Measurements from ENCODE around the gene COG8. TPM values are rescaled to one million over a fixed set of nuclear protein-coding genes. Genes with fewer than 3 reads are reported as not detected.
"Not testable (repeated sequence)": the region's sequence is repeated elsewhere in the genome, so short reads cannot be mapped to it uniquely, and the experiment has no call there.

COG8 gene
- total and polyA plus RNA-seq, 2 of the 8 experiments (the other 6 are each of a cell fraction or from before 2014, with no cell fraction given), result 49.1 to 55.6 TPM

DNA sequence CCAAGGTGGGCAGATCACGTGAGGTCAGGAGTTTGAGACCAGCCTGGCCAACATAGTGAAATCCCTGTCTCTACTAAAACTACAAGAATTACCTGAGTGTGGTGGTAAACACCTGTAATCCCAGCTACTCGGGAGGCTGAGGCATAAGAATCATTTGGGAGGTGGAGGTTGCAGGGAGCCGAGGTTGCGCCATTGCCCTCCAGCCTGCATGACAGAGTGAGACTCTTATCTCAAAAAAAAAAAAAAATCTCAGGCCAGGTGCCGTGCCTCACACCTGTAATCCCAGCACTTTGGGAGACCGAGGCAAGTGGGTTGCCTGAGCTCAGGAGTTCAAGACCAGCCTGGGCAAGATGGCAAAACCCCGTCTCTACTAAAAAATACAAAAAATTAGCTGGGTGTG lies 42.6 kb downstream of the COG8 start:
- peaks cover 0 to 15% (median 6%) of the 10 kb centered on the region in 4 experiments; a peak in 4 of 8 replicates for H3K36me3 ChIP-seq (ENCODE audit: control insufficient read depth in 2 of 4, insufficient read depth in 4 of 4, low read length in 3 of 4)
- not testable (repeated sequence) for H2BK120ac ChIP-seq (replicated peaks; ENCODE audit: low read depth, low read length); H4K91ac ChIP-seq (replicated peaks; ENCODE audit: insufficient read length, low read length); FAIRE-seq; H3K79me2 ChIP-seq (ENCODE audit: control insufficient read depth in 1 of 2, insufficient read depth in 2 of 2, low read length in 2 of 2); H2BK15ac ChIP-seq (ENCODE audit: low read length); H4K20me1 ChIP-seq (replicated peaks in 1 of 2; ENCODE audit: control insufficient read depth in 1 of 2, insufficient read depth in 2 of 2, low read length in 2 of 2); H3K56ac ChIP-seq (replicated peaks; ENCODE audit: insufficient read length, low read depth, low read length); H3K4me1 ChIP-seq (replicated peaks in 1 of 4; ENCODE audit: control insufficient read depth in 3 of 4, insufficient read depth in 4 of 4, low read length in 3 of 4); H4K5ac ChIP-seq (ENCODE audit: insufficient read length, low read depth, low read length); H3K23me2 ChIP-seq (ENCODE audit: low read depth, low read length); H3K9ac ChIP-seq (replicated peaks in 1 of 4; ENCODE audit: extremely low read depth in 1 of 4, low read depth in 3 of 4, low read length in 3 of 4); H3K9me3 ChIP-seq (ENCODE audit: insufficient read depth in 2 of 2, low read depth in 1 of 2, low read length in 1 of 2); H2AK5ac ChIP-seq (ENCODE audit: low read depth, low read length); H3K4ac ChIP-seq (replicated peaks; ENCODE audit: insufficient read length, low read depth, low read length); H3K79me1 ChIP-seq (ENCODE audit: low read depth, low read length); H4K8ac ChIP-seq (ENCODE audit: extremely low read depth, insufficient read depth, low read length); H3K14ac ChIP-seq (ENCODE audit: insufficient read length); H3K4me3 ChIP-seq (ENCODE audit: extremely low read depth in 1 of 4, insufficient read depth in 2 of 4, low read depth in 3 of 4, low read length in 4 of 4); H3K27me3 ChIP-seq (replicated peaks in 1 of 4; ENCODE audit: control insufficient read depth in 3 of 4, extremely low read depth in 1 of 4, insufficient read depth in 3 of 4, low read length in 3 of 4); H2AFZ ChIP-seq (ENCODE audit: low read length); H3K27ac ChIP-seq (ENCODE audit: low read depth, low read length); H3K23ac ChIP-seq (ENCODE audit: insufficient read length); H2BK20ac ChIP-seq (ENCODE audit: low read length); H3K4me2 ChIP-seq (ENCODE audit: insufficient read depth in 1 of 2, low read depth in 2 of 2, low read length in 2 of 2); H3K18ac ChIP-seq (ENCODE audit: extremely low read depth, low read length); H2BK12ac ChIP-seq (ENCODE audit: low read depth, low read length); DNase-seq (ENCODE audit: low read depth in 1 of 2, low spot score in 2 of 2); H2BK5ac ChIP-seq (ENCODE audit: low read depth, low read length)
- WGBS, 2 experiments (ENCODE audit: extremely low coverage in 1 of 2, insufficient coverage in 1 of 2, insufficient read length in 1 of 2, insufficient replicate concordance in 2 of 2, low coverage in 1 of 2, low lambda C conversion rate in 2 of 2, missing lambda C conversion rate in 1 of 2), result 99% methylated on average over 6 of the region's 7 CpGs; no CpG with 5 or more reads in 1 of the 2 experiments
- ChIA-PET CTCF (ENCODE audit: partially characterized antibody) (interaction anchor here (1.5 to 3.0 kb wide), 2 partner anchors 10 to 12 kb away, joined by 3 to 15 read pairs; no protein-coding TSS in a partner anchor), POLR2A (ENCODE audit: partially characterized antibody) (interaction anchor here (0.6 kb wide), 1 partner anchor 30 kb away, joined by 3 read pairs; no protein-coding TSS in a partner anchor)
